GM12872 (cell line): ENCODE data around the gene PPP1R12C.

Experiments used
- TF ChIP-seq, protein P1 (sequence below): IDR thresholded peaks from 3 replicates; pipeline ENCODE4 v1.5.1; 2011; ENCODE audit warnings: low read depth, mild to moderate bottlenecking, low read length, moderate library complexity; ENCODE audit not compliant: insufficient read depth

PPP1R12C gene

DNA sequence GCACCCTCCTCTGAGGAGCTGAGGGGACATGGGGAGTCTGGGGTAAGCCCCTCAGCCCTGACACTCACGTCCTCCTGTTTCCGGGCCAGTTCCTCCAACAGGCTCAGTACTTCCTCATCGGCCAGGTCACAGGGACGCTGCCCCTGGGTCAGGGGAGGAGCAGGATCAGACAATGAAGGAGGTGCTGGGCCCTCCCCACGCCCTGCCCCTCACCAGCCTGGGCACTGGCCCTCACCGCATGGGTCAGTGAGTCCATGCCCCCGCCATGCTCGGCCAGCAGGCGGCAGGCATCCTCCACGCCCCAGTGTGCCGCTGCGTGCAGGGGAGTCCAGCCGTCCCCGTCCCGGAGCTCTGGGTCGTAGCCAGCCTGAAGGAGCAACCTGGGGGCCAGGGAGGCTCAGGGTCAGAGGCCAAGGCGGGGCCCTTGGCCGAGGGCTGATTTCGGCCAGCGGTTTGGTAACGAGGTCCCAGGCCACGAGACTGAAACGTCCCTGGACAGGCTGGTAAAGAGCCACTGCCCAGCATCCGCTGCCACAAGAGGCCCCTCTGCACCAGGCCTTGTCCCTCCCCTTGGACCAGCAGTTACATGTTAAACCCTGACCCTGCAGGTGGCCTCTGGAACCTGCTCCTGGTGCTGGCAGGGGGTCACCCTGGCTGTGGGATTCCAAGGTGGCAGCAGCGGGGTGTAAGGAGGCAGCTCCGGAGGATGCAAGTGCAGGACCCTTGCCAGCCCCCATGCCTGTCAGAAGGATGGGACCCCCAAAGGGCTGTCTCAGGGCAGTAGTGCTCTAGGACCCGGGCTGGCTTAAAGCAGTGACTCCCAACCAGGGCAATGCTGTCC, 18.5 kb downstream of the PPP1R12C start:
- TF ChIP-seq, protein P1, sequence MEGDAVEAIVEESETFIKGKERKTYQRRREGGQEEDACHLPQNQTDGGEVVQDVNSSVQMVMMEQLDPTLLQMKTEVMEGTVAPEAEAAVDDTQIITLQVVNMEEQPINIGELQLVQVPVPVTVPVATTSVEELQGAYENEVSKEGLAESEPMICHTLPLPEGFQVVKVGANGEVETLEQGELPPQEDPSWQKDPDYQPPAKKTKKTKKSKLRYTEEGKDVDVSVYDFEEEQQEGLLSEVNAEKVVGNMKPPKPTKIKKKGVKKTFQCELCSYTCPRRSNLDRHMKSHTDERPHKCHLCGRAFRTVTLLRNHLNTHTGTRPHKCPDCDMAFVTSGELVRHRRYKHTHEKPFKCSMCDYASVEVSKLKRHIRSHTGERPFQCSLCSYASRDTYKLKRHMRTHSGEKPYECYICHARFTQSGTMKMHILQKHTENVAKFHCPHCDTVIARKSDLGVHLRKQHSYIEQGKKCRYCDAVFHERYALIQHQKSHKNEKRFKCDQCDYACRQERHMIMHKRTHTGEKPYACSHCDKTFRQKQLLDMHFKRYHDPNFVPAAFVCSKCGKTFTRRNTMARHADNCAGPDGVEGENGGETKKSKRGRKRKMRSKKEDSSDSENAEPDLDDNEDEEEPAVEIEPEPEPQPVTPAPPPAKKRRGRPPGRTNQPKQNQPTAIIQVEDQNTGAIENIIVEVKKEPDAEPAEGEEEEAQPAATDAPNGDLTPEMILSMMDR: 0 out of 3 replicates have a peak, but pooled peaks have one; percentile 7

DNA sequence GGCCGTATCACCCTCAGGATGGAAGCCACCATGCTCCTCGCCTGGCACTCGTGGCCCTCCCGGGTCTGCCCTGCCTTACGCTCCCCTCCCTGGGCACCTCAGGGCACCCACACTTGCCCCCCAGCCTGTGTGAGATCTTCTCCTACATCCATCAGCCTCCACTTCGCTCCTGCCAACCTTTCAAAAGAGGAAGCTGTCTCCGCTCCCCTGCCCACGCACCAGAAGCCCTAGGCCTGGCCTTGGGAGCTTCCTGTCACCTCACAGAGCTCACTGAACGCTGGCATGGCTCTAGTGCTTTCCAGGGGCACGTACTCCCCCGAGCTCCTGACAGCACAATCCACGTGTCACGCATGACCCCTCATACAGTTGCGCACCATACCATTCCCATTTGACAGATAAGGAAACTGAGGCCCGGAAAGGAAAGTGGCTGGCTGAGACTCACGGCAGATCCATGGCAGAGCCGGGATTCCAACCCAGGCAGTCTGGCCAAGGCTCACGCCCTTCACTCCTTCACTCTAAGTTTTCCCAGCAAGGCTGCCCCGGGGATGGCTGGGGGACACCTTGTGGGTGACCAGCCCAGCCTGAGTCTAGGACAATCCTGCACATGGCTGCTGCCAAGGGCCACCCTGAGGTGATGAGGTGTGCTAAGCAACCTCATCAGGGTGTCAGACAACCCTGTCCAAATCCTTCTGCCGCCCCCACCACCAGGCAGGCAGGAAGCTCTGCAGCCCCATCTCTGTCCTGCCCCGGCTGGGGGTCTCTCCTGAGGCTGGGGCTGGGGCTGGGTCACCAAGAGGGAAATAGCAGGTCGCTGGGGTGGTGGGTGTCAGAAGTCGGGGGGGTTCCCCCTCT, 19.3 kb downstream of the PPP1R12C start:
- TF ChIP-seq, protein P1: no peak

DNA sequence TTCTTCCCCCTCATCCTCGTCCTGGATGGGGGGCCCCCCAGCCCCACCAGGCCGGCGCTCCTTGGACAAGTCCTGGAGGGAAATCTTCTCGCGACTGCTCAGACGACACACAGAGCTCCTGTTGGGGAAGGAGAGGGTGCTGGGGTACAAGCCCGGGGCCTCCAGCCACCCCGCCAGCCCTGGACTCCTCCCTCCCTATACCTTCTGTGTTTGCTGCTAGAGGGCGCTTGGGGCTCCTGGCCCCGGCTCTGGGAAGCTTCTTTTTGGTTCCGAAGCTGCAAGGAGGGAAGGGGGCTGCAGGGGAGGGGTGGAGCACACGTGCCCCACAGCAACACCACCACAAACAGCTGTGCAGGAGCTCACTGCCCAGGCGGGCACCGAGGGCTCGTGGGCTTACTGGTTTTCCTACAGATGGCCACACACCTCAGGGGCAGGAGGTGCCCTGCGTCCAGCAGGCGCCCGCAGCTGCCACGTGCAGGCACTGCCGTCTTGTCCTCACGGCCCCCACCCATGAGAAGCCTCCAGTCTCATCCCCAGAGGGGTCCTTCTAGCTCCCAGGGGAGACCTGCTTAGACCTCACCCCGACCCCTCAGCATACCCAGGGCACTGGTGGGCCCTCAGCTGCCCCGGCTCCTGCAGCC, 21.3 kb downstream of the PPP1R12C start:
- TF ChIP-seq, protein P1: no peak

DNA sequence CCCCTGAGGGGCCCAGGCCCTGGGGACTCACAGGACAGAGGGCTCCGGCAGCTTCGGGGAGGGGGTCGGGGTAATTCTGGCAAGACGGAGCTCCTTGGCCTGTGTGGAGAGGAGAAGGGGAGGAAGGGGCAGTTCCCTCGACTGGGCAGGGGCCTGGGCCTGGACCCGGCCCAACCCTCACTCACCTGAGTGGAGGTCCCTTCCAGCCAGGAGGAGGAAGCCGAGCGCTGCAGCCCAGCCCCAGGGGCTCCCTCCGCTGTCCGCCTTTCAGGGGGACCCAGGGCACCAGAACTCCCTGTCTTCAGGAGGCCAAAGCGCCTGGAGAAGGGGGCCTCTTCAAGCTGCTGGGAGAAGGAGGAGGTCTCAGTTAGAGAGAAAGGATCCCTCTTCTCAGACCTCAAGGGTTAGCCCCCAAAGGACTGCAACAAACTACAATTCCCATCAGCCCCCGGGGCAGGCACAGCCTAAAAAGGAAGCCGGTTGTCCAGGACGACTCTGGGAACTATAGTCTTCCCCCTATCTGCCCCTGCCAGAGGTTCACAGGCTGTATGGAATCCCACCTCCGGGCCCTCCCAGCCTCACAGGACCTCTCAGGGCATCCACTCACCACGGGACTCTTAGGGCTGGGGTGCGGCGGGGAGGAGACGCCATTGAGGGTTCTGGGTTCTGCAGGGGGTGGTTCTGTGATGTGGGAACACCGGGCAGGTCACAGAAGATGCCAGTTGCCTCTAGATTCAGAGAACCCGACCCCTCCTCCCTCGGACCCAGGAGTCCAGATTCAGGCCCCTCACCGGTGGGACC, 22.0 kb downstream of the PPP1R12C start:
- TF ChIP-seq, protein P1: no peak

DNA sequence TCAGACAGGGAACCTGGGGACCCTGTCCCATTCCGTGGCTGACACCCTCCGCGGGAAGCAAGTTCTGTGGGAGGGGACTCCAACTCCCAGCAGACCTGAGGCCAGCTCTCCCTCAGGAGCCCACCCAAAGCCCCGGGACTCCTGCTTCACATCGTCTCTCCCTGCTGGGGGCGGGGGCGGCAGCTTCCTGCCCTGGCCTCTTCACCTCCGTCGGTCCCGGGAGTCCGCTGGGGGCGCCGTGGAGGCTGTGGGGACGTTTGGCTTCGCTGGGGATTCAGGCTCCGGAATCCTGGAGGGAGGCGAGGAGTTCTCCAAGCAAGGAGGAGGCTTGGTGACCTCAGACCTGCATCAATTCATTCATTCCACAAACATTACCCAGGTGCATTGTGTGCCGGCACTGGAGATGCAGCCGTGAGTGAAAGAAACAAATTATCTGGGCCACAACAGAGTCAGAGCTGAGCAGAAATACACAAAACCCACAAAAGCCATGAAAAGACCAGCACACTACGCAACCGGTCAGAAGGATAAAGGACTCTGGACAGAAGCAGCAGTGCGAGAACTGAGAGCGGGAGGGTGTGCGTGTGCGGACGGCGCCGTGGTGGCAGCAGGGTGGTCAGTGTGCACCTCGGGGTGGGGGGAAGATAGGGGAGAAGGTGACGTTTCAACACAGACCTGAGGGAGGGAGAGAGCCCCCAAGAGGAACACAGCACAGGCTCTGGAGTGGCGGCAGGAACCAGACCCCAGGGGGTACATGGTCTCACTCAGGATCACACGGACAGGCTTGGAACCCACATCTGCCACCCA, 22.8 kb downstream of the PPP1R12C start:
- TF ChIP-seq, protein P1: no peak

DNA sequence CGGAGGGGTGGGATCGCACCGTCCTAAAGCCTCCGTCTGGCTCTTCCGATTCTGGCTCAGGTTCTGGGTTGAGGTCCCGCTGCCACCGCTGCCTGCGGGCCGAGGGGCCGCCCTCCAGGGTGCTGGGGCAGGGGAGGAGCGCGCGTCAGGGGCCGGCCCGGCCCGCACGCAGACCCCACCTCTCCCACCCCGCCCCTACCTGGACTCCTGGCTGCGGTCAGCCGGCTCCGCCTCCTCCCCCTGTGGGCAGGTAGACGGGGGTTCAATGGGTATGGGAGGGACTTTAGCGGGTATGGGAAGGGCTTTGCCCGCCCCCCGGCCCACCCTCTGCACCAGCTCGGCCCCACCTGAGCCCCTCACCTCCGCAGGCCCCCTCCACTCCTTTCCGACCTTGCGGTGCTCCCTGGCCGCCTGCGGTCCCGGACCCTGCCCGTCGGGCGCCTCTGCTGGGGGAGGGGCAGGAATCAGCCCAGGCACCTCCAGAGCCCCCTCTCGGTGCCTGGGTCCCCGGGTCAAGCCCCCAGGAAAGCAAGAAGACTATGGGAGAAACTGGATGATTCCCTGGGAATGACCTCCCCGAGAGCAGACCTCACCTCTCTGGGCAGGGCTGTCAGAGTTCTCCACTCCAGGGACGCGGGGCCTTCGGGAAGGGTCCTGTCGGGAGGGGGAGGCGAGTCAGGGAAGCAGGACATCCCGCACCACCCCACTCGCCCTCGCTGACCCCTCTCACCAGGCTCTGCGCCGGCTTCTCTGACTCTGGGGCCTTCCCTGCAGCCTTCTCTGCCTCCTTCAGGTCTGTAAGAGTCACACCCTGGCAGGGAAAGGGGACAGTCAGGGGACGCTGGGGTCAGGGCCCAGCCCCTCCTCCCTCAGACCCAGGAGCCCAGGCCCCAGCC, 24.8 kb downstream of the PPP1R12C start:
- TF ChIP-seq, protein P1: no peak
